IMR-90 (cell line): ENCODE data around the gene NMNAT1. TPM values are rescaled to one million over a fixed set of nuclear protein-coding genes. Genes with fewer than 3 reads are reported as not detected.

Experiments used
- ATAC-seq: fragments of 200-7000 bp; cut with Tn5 transposase; 2 replicates; pipeline ENCODE4 v1.9.1; 2020; ENCODE audit warnings: low read depth, mild to moderate bottlenecking, moderate library complexity
- BruUV-seq: library from RNA; stranded (reverse); fragments of 400-500 nt; replicated peaks from 2 replicates; lab custom pipeline; 2021; lab: Mats Ljungman, UMichigan
- CTCF ChIA-PET: fragments of 300-600 bp; formaldehyde crosslinking; extraction: SDS; loops from one replicate; lab custom pipeline; 2021; ENCODE audit warnings: antibody characterized with exemption; lab: Yijun Ruan, JAX
- POLR2A ChIA-PET: fragments of 300-600 bp; sonication (Branson Sonifier 250); formaldehyde crosslinking; loops from one replicate; lab custom pipeline; 2022; ENCODE audit warnings: antibody characterized with exemption; ENCODE audit not compliant: unreplicated experiment; lab: Charles Lee
- DNase-seq: peaks from one replicate; pipeline ENCODE4 v3.0.0; 2013
- H2AFZ ChIP-seq: replicated peaks from 2 replicates; pipeline ENCODE3; 2013; ENCODE audit warnings: low read length, mild to moderate bottlenecking; ENCODE audit not compliant: poor library complexity
- H2AK5ac ChIP-seq: 2 replicates; pipeline ENCODE4 v1.6.1; 2013; ENCODE audit warnings: low read depth, low read length, inconsistent platforms
- H2AK9ac ChIP-seq: replicated peaks from 2 replicates; pipeline ENCODE3; 2013; ENCODE audit warnings: mild to moderate bottlenecking, low read depth, low read length, moderate library complexity; ENCODE audit not compliant: poor library complexity
- H2BK120ac ChIP-seq: 2 replicates; pipeline ENCODE4 v1.6.1; 2013; ENCODE audit warnings: low read depth, low read length, inconsistent platforms
- H2BK15ac ChIP-seq: 3 replicates; pipeline ENCODE4 v1.6.1; 2013; ENCODE audit warnings: low read depth, low read length, inconsistent platforms
- H2BK20ac ChIP-seq: 2 replicates; pipeline ENCODE4 v1.6.1; 2013; ENCODE audit warnings: low read depth, mild to moderate bottlenecking, inconsistent platforms, low read length, moderate library complexity
- H2BK5ac ChIP-seq: 2 replicates; pipeline ENCODE4 v1.6.1; 2013; ENCODE audit warnings: mild to moderate bottlenecking, low read depth, low read length, inconsistent platforms; ENCODE audit not compliant: poor library complexity, severe bottlenecking
- H3K14ac ChIP-seq: replicated peaks from 2 replicates; pipeline ENCODE4 v1.6.1; 2013; ENCODE audit warnings: low read depth, low read length, inconsistent platforms
- H3K18ac ChIP-seq: 2 replicates; pipeline ENCODE4 v1.6.1; 2013; ENCODE audit warnings: low read depth, low read length, control low read depth
- H3K23ac ChIP-seq: 2 replicates; pipeline ENCODE4 v1.6.1; 2013; ENCODE audit warnings: low read depth, low read length, inconsistent platforms
- H3K27ac ChIP-seq: 2 replicates; pipeline ENCODE4 v1.5.1; 2013; ENCODE audit warnings: mild to moderate bottlenecking, control low read depth, low read length; ENCODE audit not compliant: insufficient read depth
- H3K27me3 ChIP-seq: 2 replicates; pipeline ENCODE4 v1.6.1; 2013; ENCODE audit warnings: low read length; ENCODE audit not compliant: control insufficient read depth, insufficient read depth
- H3K36me3 ChIP-seq: 2 replicates; pipeline ENCODE4 v1.6.1; 2013; ENCODE audit warnings: low read length, mixed read lengths; ENCODE audit not compliant: control insufficient read depth, insufficient read depth
- H3K4ac ChIP-seq: 2 replicates; pipeline ENCODE4 v1.6.1; 2013; ENCODE audit warnings: low read depth, low read length, inconsistent platforms
- H3K4me1 ChIP-seq: 2 replicates; pipeline ENCODE4 v1.6.1; 2013; ENCODE audit warnings: low read length, mixed read lengths; ENCODE audit not compliant: control insufficient read depth, insufficient read depth
- H3K4me2 ChIP-seq: 2 replicates; pipeline ENCODE4 v1.6.1; 2013; ENCODE audit warnings: low read depth, mild to moderate bottlenecking, control low read depth, low read length, moderate library complexity
- H3K4me3 ChIP-seq: 2 replicates; pipeline ENCODE4 v1.5.1; 2013; ENCODE audit warnings: low read depth, mild to moderate bottlenecking, control low read depth, low read length, moderate library complexity; ENCODE audit not compliant: insufficient read depth
- H3K56ac ChIP-seq: 2 replicates; pipeline ENCODE4 v1.6.1; 2013; ENCODE audit warnings: low read length, inconsistent platforms; ENCODE audit not compliant: insufficient read depth; ENCODE audit errors: extremely low read depth
- H3K79me1 ChIP-seq, 2 experiments: 2 replicates each; pipeline ENCODE4 v1.6.1; 2013; ENCODE audit warnings: low read length in 2 of 2, inconsistent platforms in 1 of 2, low read depth in 1 of 2
- H3K9ac ChIP-seq: 2 replicates; pipeline ENCODE4 v1.6.1; 2013; ENCODE audit warnings: low read depth, low read length, control low read depth
- H3K9me1 ChIP-seq: 2 replicates; pipeline ENCODE4 v1.6.1; 2013; ENCODE audit warnings: low read length, inconsistent platforms; ENCODE audit not compliant: insufficient read depth
- H3K9me3 ChIP-seq: 2 replicates; pipeline ENCODE4 v1.6.1; 2013; ENCODE audit warnings: low read length; ENCODE audit not compliant: control insufficient read depth, insufficient read depth
- H4K20me1 ChIP-seq: 2 replicates; pipeline ENCODE4 v1.6.1; 2013; ENCODE audit warnings: low read length, inconsistent platforms; ENCODE audit not compliant: insufficient read depth
- H4K5ac ChIP-seq: 2 replicates; pipeline ENCODE4 v1.6.1; 2013; ENCODE audit warnings: mild to moderate bottlenecking, low read depth, low read length, control low read depth
- H4K8ac ChIP-seq, 2 experiments: 2 replicates each; pipeline ENCODE4 v1.6.1; 2013; ENCODE audit warnings: low read depth in 2 of 2, low read length in 2 of 2, control low read depth in 1 of 2, inconsistent platforms in 1 of 2
- H4K91ac ChIP-seq: 2 replicates; pipeline ENCODE4 v1.6.1; 2013; ENCODE audit warnings: low read depth, low read length, inconsistent platforms; ENCODE audit not compliant: insufficient read depth
- BHLHE40 ChIP-seq: fragments of 150-350 bp; IDR thresholded peaks from 2 replicates; pipeline ENCODE4 v1.6.1; 2016; ENCODE audit warnings: mild to moderate bottlenecking, low read depth, low read length
- CHD1 ChIP-seq: IDR thresholded peaks from 2 replicates; pipeline ENCODE4 v1.6.1; 2012; ENCODE audit warnings: low read depth, low read length, improper control_type of control experiment
- FOS ChIP-seq: fragments of 150-350 bp; IDR thresholded peaks from 2 replicates; pipeline ENCODE4 v1.6.1; 2016; ENCODE audit warnings: low read depth, low read length
- MXI1 ChIP-seq: IDR thresholded peaks from 2 replicates; pipeline ENCODE4 v1.6.1; 2012; ENCODE audit warnings: low read depth, mild to moderate bottlenecking, low read length, moderate library complexity, borderline replicate concordance
- NFE2L2 ChIP-seq: fragments of 150-350 bp; IDR thresholded peaks from 2 replicates; pipeline ENCODE4 v1.6.1; 2016; ENCODE audit warnings: low read depth, mild to moderate bottlenecking, low read length
- POLR2A ChIP-seq: IDR thresholded peaks from 2 replicates; pipeline ENCODE4 v1.6.1; 2012; ENCODE audit warnings: mild to moderate bottlenecking, low read depth, low read length
- RAD21 ChIP-seq: IDR thresholded peaks from 2 replicates; pipeline ENCODE4 v1.6.1; 2012; ENCODE audit warnings: low read length, improper control_type of control experiment
- RCOR1 ChIP-seq: IDR thresholded peaks from 2 replicates; pipeline ENCODE4 v1.6.1; 2012; ENCODE audit warnings: mild to moderate bottlenecking, low read length, improper control_type of control experiment; ENCODE audit not compliant: insufficient replicate concordance
- RFX5 ChIP-seq: IDR thresholded peaks from 2 replicates; pipeline ENCODE4 v1.8.0; 2012; ENCODE audit warnings: low read depth, mild to moderate bottlenecking, low read length, moderate library complexity
- USF2 ChIP-seq: fragments of 150-350 bp; IDR thresholded peaks from 2 replicates; pipeline ENCODE4 v1.6.1; 2017; ENCODE audit warnings: mild to moderate bottlenecking, antibody characterized with exemption, low read length, low read depth
- WGBS, 2 experiments: methylation state at CpG; one replicate each; pipeline versions ENCODE4 v1.1.5 to v1.1.7; 2013; ENCODE audit warnings: missing lambda C conversion rate in 2 of 2; ENCODE audit not compliant: insufficient read length in 1 of 2; ENCODE audit errors: extremely low coverage in 2 of 2; 5-methylcytosine and 5-hydroxymethylcytosine counted together
- dilution Hi-C: fragments of 300-500 bp; cut with HindIII; formaldehyde crosslinking; loops from one replicate; pipeline ENCODE4 v1.14.3; 2018; ENCODE audit warnings: low sequenced_read_pairs; ENCODE audit not compliant: unreplicated experiment
- in situ Hi-C: fragments of 300-500 bp; cut with MboI; formaldehyde crosslinking; loops from 3 replicates; pipeline ENCODE4 v1.14.3; 2019; ENCODE audit warnings: low sequenced_read_pairs, inconsistent platforms, mixed read lengths
- intact Hi-C: fragments of 100-400 bp; cut with micrococcal nuclease; formaldehyde crosslinking; loops from 2 replicates; pipeline ENCODE4 v1.10.0; 2022
- polyA plus RNA-seq, 3 experiments: library from polyadenylated mRNA; depleted of rRNA; stranded (reverse); fragments of >200 nt; gene quantifications; 2 replicates each; pipeline ENCODE4 v1.2.3, GENCODE V29; 2012; ENCODE audit warnings: low replicate concordance in 1 of 3
- total RNA-seq: library from RNA; depleted of rRNA; stranded (reverse); fragments of >200 nt; gene quantifications from 2 replicates; pipeline ENCODE4 v1.2.3, GENCODE V29; 2012
- TF ChIP-seq, protein P1 (sequence below): fragments of 150-350 bp; IDR thresholded peaks from 2 replicates; pipeline ENCODE4 v1.6.1; 2016; ENCODE audit warnings: low read depth, mild to moderate bottlenecking, low read length, moderate library complexity, borderline replicate concordance
- TF ChIP-seq, protein P2 (sequence below): conservative IDR thresholded peaks from 2 replicates; pipeline ENCODE4 v1.5.1; 2012; ENCODE audit warnings: mild to moderate bottlenecking, low read depth, low read length, improper control_type of control experiment

The NMNAT1 gene
- total and polyA plus RNA-seq, 2 of the 4 experiments (the other 2 are of a cell fraction) = 9.1 to 11.7 TPM

GRCh38 chr1:9920606-9921005 is 22.7 kb upstream of the NMNAT1 start:
- no peak overlapping the region for H3K4ac ChIP-seq
- no peak overlapping the region for H2BK20ac ChIP-seq
- H3K27ac ChIP-seq = no peak overlapping the region
- TF ChIP-seq BHLHE40 = no peak
- no peak for TF ChIP-seq RFX5
- no peak for TF ChIP-seq NFE2L2
- TF ChIP-seq, protein P1, sequence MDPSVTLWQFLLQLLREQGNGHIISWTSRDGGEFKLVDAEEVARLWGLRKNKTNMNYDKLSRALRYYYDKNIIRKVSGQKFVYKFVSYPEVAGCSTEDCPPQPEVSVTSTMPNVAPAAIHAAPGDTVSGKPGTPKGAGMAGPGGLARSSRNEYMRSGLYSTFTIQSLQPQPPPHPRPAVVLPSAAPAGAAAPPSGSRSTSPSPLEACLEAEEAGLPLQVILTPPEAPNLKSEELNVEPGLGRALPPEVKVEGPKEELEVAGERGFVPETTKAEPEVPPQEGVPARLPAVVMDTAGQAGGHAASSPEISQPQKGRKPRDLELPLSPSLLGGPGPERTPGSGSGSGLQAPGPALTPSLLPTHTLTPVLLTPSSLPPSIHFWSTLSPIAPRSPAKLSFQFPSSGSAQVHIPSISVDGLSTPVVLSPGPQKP = no peak
- TF ChIP-seq FOS = no peak
- TF ChIP-seq USF2 = no peak
- TF ChIP-seq CHD1 = no peak
- TF ChIP-seq, protein P2, sequence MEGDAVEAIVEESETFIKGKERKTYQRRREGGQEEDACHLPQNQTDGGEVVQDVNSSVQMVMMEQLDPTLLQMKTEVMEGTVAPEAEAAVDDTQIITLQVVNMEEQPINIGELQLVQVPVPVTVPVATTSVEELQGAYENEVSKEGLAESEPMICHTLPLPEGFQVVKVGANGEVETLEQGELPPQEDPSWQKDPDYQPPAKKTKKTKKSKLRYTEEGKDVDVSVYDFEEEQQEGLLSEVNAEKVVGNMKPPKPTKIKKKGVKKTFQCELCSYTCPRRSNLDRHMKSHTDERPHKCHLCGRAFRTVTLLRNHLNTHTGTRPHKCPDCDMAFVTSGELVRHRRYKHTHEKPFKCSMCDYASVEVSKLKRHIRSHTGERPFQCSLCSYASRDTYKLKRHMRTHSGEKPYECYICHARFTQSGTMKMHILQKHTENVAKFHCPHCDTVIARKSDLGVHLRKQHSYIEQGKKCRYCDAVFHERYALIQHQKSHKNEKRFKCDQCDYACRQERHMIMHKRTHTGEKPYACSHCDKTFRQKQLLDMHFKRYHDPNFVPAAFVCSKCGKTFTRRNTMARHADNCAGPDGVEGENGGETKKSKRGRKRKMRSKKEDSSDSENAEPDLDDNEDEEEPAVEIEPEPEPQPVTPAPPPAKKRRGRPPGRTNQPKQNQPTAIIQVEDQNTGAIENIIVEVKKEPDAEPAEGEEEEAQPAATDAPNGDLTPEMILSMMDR = no peak
- TF ChIP-seq MXI1 = no peak
- no peak for TF ChIP-seq POLR2A
- no peak for TF ChIP-seq RCOR1
- TF ChIP-seq RAD21 = no peak
- no peak for ATAC-seq
- no peak overlapping the region for H3K14ac ChIP-seq
- no peak overlapping the region for H2BK120ac ChIP-seq
- intact Hi-C loops (no loop called here), dilution Hi-C loops (no loop called here), in situ Hi-C loops (no loop called here)
- no peak overlapping the region for H3K4me3 ChIP-seq
- no peaks in the 10 kb centered on the region for H3K4me1 ChIP-seq
- no peaks in the 10 kb centered on the region for H3K79me1 ChIP-seq
- H3K56ac ChIP-seq = no peak overlapping the region
- no peak for DNase-seq
- H3K36me3 ChIP-seq = no peaks in the 10 kb centered on the region
- H2AK5ac ChIP-seq = no peak overlapping the region
- CTCF ChIA-PET = no interaction called here
- BruUV-seq = no TSS peak
- no peak overlapping the region for H2AFZ ChIP-seq
- no peaks in the 10 kb centered on the region for H3K9me1 ChIP-seq
- H3K4me2 ChIP-seq = no peak overlapping the region
- POLR2A ChIA-PET = no interaction called here
- H3K9me3 ChIP-seq = no peaks in the 10 kb centered on the region
- no CpG with 5 or more reads among the region's 5 CpGs for WGBS, 2 experiments
- H4K20me1 ChIP-seq = no peaks in the 10 kb centered on the region
- H3K18ac ChIP-seq = no peak overlapping the region
- no peak overlapping the region for H2AK9ac ChIP-seq
- H2BK5ac ChIP-seq = no peak overlapping the region
- H4K91ac ChIP-seq = no peak overlapping the region
- H4K5ac ChIP-seq = no peak overlapping the region
- H3K27me3 ChIP-seq = no peaks in the 10 kb centered on the region
- H3K9ac ChIP-seq = no peak overlapping the region
- H3K23ac ChIP-seq = no peak overlapping the region
- no peak overlapping the region for H2BK15ac ChIP-seq
- H4K8ac ChIP-seq = no peak overlapping the region
